ENCODE data around the gene FBL.
"Not testable (repeated sequence)": the region's sequence is repeated elsewhere in the genome, so short reads cannot be mapped to it uniquely, and the experiment has no call there.

The FBL gene

GRCh38 chr19:39845933-39846677 lies at the start of gene FBL:
TSS of gene FBL (minus strand) at chr19:39846379. CDS start at chr19:39846300, 79 bp downstream.
- Histone ChIP-seq H3K36me3 (ENCODE audit: low read depth) (peaks cover 15% of the 10 kb centered on the region), H3K27ac (ENCODE audit: poor library complexity, severe bottlenecking) (peak within 1 kb of the TSS; percentile 41), H3K4me1 (ENCODE audit: insufficient read depth, poor library complexity, severe bottlenecking) (peaks cover 24% of the 10 kb centered on the region), H3K9me3 (ENCODE audit: severe bottlenecking) (no peaks in the 10 kb centered on the region), H3K4me3 (ENCODE audit: severe bottlenecking) (peak within 1 kb of the TSS; percentile 74), H3K27me3 (ENCODE audit: insufficient read depth, poor library complexity, severe bottlenecking) (no peaks in the 10 kb centered on the region)
- DNase-seq (ENCODE audit: low spot score) (peak; percentile 92), ATAC-seq (ENCODE audit: low read depth) (peak; percentile 85)
- TF ChIP-seq, protein P1, sequence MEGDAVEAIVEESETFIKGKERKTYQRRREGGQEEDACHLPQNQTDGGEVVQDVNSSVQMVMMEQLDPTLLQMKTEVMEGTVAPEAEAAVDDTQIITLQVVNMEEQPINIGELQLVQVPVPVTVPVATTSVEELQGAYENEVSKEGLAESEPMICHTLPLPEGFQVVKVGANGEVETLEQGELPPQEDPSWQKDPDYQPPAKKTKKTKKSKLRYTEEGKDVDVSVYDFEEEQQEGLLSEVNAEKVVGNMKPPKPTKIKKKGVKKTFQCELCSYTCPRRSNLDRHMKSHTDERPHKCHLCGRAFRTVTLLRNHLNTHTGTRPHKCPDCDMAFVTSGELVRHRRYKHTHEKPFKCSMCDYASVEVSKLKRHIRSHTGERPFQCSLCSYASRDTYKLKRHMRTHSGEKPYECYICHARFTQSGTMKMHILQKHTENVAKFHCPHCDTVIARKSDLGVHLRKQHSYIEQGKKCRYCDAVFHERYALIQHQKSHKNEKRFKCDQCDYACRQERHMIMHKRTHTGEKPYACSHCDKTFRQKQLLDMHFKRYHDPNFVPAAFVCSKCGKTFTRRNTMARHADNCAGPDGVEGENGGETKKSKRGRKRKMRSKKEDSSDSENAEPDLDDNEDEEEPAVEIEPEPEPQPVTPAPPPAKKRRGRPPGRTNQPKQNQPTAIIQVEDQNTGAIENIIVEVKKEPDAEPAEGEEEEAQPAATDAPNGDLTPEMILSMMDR (IDR thresholded peaks at IDR 0.05; ENCODE audit: poor library complexity, severe bottlenecking), result no peak

- not testable (repeated sequence) for H3K36me3 ChIP-seq (ENCODE audit: low read depth); H3K4me1 ChIP-seq (ENCODE audit: insufficient read depth, poor library complexity, severe bottlenecking); ATAC-seq (ENCODE audit: low read depth); H3K9me3 ChIP-seq (ENCODE audit: severe bottlenecking); H3K27ac ChIP-seq (ENCODE audit: poor library complexity, severe bottlenecking); H3K27me3 ChIP-seq (ENCODE audit: insufficient read depth, poor library complexity, severe bottlenecking); DNase-seq (ENCODE audit: low spot score); H3K4me3 ChIP-seq (ENCODE audit: severe bottlenecking)
Observed at GRCh38 chr19:39895096-39895495, 48.9 kb upstream of the FBL start.

- H3K27me3 ChIP-seq (ENCODE audit: insufficient read depth, poor library complexity, severe bottlenecking); DNase-seq (ENCODE audit: low spot score); H3K4me3 ChIP-seq (ENCODE audit: severe bottlenecking); H3K36me3 ChIP-seq (ENCODE audit: low read depth); H3K9me3 ChIP-seq (ENCODE audit: severe bottlenecking); H3K27ac ChIP-seq (ENCODE audit: poor library complexity, severe bottlenecking); H3K4me1 ChIP-seq (ENCODE audit: insufficient read depth, poor library complexity, severe bottlenecking); ATAC-seq (ENCODE audit: low read depth): not testable (repeated sequence)
Observed at GRCh38 chr19:39894236-39894606, 48.0 kb upstream of the FBL start.

- H3K27me3 ChIP-seq (ENCODE audit: insufficient read depth, poor library complexity, severe bottlenecking); H3K36me3 ChIP-seq (ENCODE audit: low read depth); H3K9me3 ChIP-seq (ENCODE audit: severe bottlenecking); H3K4me1 ChIP-seq (ENCODE audit: insufficient read depth, poor library complexity, severe bottlenecking); H3K4me3 ChIP-seq (ENCODE audit: severe bottlenecking); H3K27ac ChIP-seq (ENCODE audit: poor library complexity, severe bottlenecking): not testable (repeated sequence)
- peak; percentile 20; the same call in 1 of the 3 replicates for ATAC-seq (ENCODE audit: low read depth)
- peak; percentile 44 for DNase-seq (ENCODE audit: low spot score)
Observed at GRCh38 chr19:39893366-39894235, 47.4 kb upstream of the FBL start.

- H3K27me3 ChIP-seq (ENCODE audit: insufficient read depth, poor library complexity, severe bottlenecking); H3K27ac ChIP-seq (ENCODE audit: poor library complexity, severe bottlenecking); H3K4me3 ChIP-seq (ENCODE audit: severe bottlenecking); H3K36me3 ChIP-seq (ENCODE audit: low read depth); DNase-seq (ENCODE audit: low spot score); ATAC-seq (ENCODE audit: low read depth); H3K9me3 ChIP-seq (ENCODE audit: severe bottlenecking); H3K4me1 ChIP-seq (ENCODE audit: insufficient read depth, poor library complexity, severe bottlenecking): not testable (repeated sequence)
Observed at GRCh38 chr19:39892506-39892902, 46.3 kb upstream of the FBL start.

DNA sequence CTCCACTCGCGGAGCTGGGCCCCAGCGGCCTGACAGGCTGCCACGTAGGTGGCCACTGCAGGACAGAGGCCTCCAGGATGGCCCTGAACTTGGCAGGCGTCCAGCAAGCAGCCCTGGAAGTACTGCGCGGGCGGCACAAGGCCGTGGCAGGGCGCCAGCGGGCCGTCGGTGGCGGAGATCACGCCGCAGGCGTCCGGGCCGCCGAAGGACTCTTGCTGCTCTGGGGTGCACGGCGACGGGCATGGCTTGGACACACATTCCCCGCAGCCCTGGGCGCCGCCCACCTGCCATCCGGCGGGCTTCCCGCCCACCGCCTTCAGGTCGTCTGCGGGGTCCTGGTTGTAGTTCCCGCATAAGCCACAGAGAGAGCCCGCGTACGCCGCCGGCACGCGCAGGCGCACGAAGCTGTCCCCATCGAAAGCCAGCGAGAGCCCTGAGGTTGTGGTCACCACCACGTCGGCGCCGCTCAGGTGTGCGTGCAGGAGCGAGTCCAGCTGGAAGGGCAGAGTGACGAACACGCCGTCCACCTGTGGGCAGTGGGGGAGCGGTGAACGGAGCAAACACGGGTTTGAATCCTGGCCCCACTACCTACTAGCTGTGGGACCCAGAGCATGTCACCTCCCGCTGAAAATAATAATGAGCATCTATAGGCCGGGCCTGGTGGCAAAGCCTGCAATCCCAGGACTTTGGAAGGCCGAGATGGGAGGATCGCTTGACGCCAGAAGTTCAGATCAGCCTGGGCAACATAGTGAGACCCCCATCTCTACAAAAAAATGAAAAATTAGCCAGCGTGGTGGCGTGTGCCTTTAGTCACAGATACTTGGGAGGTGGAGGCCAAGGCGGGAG lies 45.7 kb upstream of the FBL start:
- not testable (repeated sequence) for H3K27ac ChIP-seq (ENCODE audit: poor library complexity, severe bottlenecking); H3K36me3 ChIP-seq (ENCODE audit: low read depth); H3K9me3 ChIP-seq (ENCODE audit: severe bottlenecking); ATAC-seq (ENCODE audit: low read depth); H3K4me3 ChIP-seq (ENCODE audit: severe bottlenecking); H3K4me1 ChIP-seq (ENCODE audit: insufficient read depth, poor library complexity, severe bottlenecking); H3K27me3 ChIP-seq (ENCODE audit: insufficient read depth, poor library complexity, severe bottlenecking)
- peak; percentile 68 for DNase-seq (ENCODE audit: low spot score)
